Caco-2 (cell line): ENCODE measurements around the gene ATE1. TPM values are rescaled to one million over a fixed set of nuclear protein-coding genes. Genes with fewer than 3 reads are reported as not detected.

Experiments used
- BruUV-seq: library from RNA; stranded (reverse); fragments of 400-500 nt; replicated peaks from 2 replicates; lab custom pipeline; 2021; lab: Mats Ljungman, UMichigan
- CTCF ChIA-PET: fragments of 300-600 bp; sonication (Branson Sonifier 250); formaldehyde crosslinking; loops from one replicate; lab custom pipeline; 2022; ENCODE audit warnings: antibody characterized with exemption; lab: Charles Lee
- POLR2A ChIA-PET: fragments of 300-600 bp; sonication (Branson Sonifier 250); formaldehyde crosslinking; loops from one replicate; lab custom pipeline; 2022; ENCODE audit warnings: antibody characterized with exemption; lab: Charles Lee
- DNase-seq, 2 experiments: peaks; one replicate each; pipeline versions ENCODE4 v3.0.0 to v3.0.0-alpha.2; 2020 to 2022
- H3K27me3 ChIP-seq: replicated peaks from 2 replicates; pipeline ENCODE4 v1.6.0; 2011; ENCODE audit warnings: low read length; ENCODE audit not compliant: control insufficient read depth, insufficient read depth
- H3K36me3 ChIP-seq: 2 replicates; pipeline ENCODE4 v1.5.1; 2011; ENCODE audit warnings: low read length; ENCODE audit not compliant: control insufficient read depth, insufficient read depth
- H3K4me1 ChIP-seq: fragments of 250-450 bp; sonication (Bioruptor Pico); 2 replicates; pipeline ENCODE4 v1.5.1; 2020; ENCODE audit warnings: mild to moderate bottlenecking
- H3K4me3 ChIP-seq: 2 replicates; pipeline ENCODE4 v1.5.1; 2011; ENCODE audit warnings: low read depth, mild to moderate bottlenecking, control low read depth, low read length
- H3K9me3 ChIP-seq: fragments of 250-450 bp; sonication (Bioruptor Pico); 2 replicates; pipeline ENCODE4 v1.5.1; 2020; ENCODE audit warnings: mild to moderate bottlenecking, moderate library complexity
- H3K27ac Mint-ChIP-seq: one replicate; pipeline ENCODE4 v1.8.0; 2022; ENCODE audit warnings: mixed read lengths; ENCODE audit not compliant: unreplicated experiment
- H3K27me3 Mint-ChIP-seq: one replicate; pipeline ENCODE4 v1.8.0; 2022; ENCODE audit warnings: mixed read lengths; ENCODE audit not compliant: insufficient read depth, unreplicated experiment
- H3K36me3 Mint-ChIP-seq: one replicate; pipeline ENCODE4 v1.8.0; 2022; ENCODE audit warnings: mild to moderate bottlenecking, mixed read lengths; ENCODE audit not compliant: insufficient read depth, unreplicated experiment
- H3K4me1 Mint-ChIP-seq: one replicate; pipeline ENCODE4 v1.8.0; 2022; ENCODE audit warnings: low read depth, mixed read lengths; ENCODE audit not compliant: unreplicated experiment
- H3K4me3 Mint-ChIP-seq: one replicate; pipeline ENCODE4 v1.8.0; 2022; ENCODE audit warnings: mild to moderate bottlenecking, moderate library complexity, mixed read lengths; ENCODE audit not compliant: unreplicated experiment
- H3K9me3 Mint-ChIP-seq: one replicate; pipeline ENCODE4 v1.8.0; 2022; ENCODE audit warnings: mixed read lengths; ENCODE audit not compliant: unreplicated experiment
- intact Hi-C: fragments of 100-400 bp; cut with micrococcal nuclease; formaldehyde crosslinking; loops from one replicate; pipeline ENCODE4 v1.10.0; 2022; ENCODE audit not compliant: unreplicated experiment
- total RNA-seq: library from RNA; stranded (reverse); gene quantifications from 2 replicates; pipeline ENCODE4 v1.2.3, GENCODE V29; 2022
- TF ChIP-seq, protein P1 (sequence below), 2 experiments: fragments of 200-600 bp in 1 of 2; IDR thresholded peaks; 1 replicate in 1 of 2; 2 replicates in 1 of 2; pipeline versions ENCODE4 v1.5.1 to v1.8.0; 2011 to 2022; ENCODE audit warnings: antibody characterized with exemption in 1 of 2, control low read depth in 1 of 2, inconsistent platforms in 1 of 2, low read depth in 1 of 2, low read length in 1 of 2, mild to moderate bottlenecking in 1 of 2, moderate library complexity in 1 of 2; ENCODE audit not compliant: insufficient read depth in 1 of 2, severe bottlenecking in 1 of 2, unreplicated experiment in 1 of 2

The ATE1 gene
- total RNA-seq, 1 experiment from 2014 or later, result 75.2 TPM

DNA sequence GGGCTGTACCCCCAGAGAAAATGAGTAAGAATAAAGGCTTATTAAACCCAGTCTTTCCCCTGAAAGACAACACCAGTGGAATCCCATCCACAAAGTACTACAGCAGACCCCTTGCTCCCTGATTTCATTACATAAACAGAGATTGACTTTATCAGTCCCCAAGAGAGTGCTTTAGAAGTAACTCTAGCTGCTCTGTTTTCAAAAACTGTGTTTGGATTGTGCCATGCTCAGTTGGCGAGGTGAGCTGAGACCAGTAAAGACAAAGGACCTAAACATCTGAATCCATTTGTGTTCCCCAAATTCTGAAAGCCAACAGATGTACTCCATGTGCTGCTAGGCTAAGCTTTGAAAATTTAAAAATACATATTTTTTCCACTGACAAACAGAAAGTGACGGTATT lies 127.0 kb downstream of the ATE1 start:
- POLR2A ChIA-PET, result no interaction called here
- intact Hi-C loops, result no loop called here
- no peaks in the 10 kb centered on the region for H3K9me3 Mint-ChIP-seq
- H3K4me1 Mint-ChIP-seq, result no peaks in the 10 kb centered on the region
- no peaks in the 10 kb centered on the region for H3K4me1 ChIP-seq
- H3K4me3 Mint-ChIP-seq, result no peak overlapping the region
- TF ChIP-seq, protein P1, sequence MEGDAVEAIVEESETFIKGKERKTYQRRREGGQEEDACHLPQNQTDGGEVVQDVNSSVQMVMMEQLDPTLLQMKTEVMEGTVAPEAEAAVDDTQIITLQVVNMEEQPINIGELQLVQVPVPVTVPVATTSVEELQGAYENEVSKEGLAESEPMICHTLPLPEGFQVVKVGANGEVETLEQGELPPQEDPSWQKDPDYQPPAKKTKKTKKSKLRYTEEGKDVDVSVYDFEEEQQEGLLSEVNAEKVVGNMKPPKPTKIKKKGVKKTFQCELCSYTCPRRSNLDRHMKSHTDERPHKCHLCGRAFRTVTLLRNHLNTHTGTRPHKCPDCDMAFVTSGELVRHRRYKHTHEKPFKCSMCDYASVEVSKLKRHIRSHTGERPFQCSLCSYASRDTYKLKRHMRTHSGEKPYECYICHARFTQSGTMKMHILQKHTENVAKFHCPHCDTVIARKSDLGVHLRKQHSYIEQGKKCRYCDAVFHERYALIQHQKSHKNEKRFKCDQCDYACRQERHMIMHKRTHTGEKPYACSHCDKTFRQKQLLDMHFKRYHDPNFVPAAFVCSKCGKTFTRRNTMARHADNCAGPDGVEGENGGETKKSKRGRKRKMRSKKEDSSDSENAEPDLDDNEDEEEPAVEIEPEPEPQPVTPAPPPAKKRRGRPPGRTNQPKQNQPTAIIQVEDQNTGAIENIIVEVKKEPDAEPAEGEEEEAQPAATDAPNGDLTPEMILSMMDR (IDR thresholded peaks at IDR 0.05; ENCODE audit: insufficient read depth in 1 of 2, low read depth in 1 of 2, low read length in 1 of 2, severe bottlenecking in 1 of 2, unreplicated experiment in 1 of 2), result no peak
- CTCF ChIA-PET, result no interaction called here
- H3K27me3 Mint-ChIP-seq, result no peaks in the 10 kb centered on the region
- DNase-seq, result no peak
- H3K27me3 ChIP-seq, result no peaks in the 10 kb centered on the region
- no TSS peak for BruUV-seq
- no peak overlapping the region for H3K4me3 ChIP-seq
- H3K27ac Mint-ChIP-seq, result no peak overlapping the region
- peaks cover 14% of the 10 kb centered on the region for H3K36me3 Mint-ChIP-seq
- no peaks in the 10 kb centered on the region for H3K9me3 ChIP-seq
- H3K36me3 ChIP-seq, result no peaks in the 10 kb centered on the region; the same call in none of the 2 replicates

DNA sequence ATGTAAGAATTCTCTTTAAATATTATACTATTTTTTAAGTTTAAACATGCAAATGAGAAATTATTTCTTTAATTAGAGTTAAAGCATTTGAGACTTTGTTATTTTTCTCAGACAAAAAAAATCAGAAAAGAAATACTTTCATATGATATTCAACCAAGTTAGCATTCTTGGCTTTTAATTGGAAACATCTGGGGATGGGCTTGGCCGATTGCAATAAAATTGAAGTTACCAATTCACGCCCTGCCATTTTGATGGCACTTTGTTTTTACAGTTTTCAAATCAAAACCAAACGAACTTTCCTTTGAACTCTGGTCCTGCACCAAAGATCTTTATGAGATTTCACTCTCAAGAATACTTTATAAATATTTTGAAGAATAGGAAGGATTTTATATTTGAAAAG lies 127.7 kb downstream of the ATE1 start:
- Mint-ChIP-seq H3K36me3 (peaks cover 14% of the 10 kb centered on the region), H3K9me3 (no peaks in the 10 kb centered on the region), H3K27ac (no peak overlapping the region), H3K27me3 (no peaks in the 10 kb centered on the region), H3K4me3 (no peak overlapping the region), H3K4me1 (no peaks in the 10 kb centered on the region)
- CTCF ChIA-PET, result no interaction called here
- Histone ChIP-seq H3K9me3 (no peaks in the 10 kb centered on the region), H3K27me3 (no peaks in the 10 kb centered on the region), H3K36me3 (no peaks in the 10 kb centered on the region; the same call in none of the 2 replicates), H3K4me3 (no peak overlapping the region), H3K4me1 (no peaks in the 10 kb centered on the region)
- TF ChIP-seq, protein P1 (IDR thresholded peaks at IDR 0.05; ENCODE audit: insufficient read depth in 1 of 2, low read depth in 1 of 2, low read length in 1 of 2, severe bottlenecking in 1 of 2, unreplicated experiment in 1 of 2), result no peak
- DNase-seq, result no peak
- POLR2A ChIA-PET, result no interaction called here
- no TSS peak for BruUV-seq
- intact Hi-C loops, result no loop called here

DNA sequence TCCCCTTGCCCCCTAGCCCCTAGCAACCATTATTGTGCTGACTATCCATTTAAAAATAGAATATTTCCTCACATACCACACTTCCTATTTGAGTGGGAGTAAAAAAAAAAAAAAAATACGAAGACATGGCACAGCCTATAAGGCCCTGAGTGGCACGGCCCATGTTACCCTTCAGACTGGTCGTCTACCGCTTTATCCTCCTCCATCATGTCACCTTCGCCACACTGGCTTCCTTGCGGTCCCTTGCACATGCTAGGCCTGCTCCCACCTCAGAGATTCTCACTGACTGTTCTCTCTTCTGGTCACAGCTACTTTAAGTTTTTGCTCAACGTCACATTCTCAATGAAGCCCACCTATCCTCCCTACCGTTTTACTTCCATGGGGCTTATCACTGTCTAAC lies 130.3 kb downstream of the ATE1 start:
- no peak overlapping the region for H3K4me3 Mint-ChIP-seq
- Histone ChIP-seq H3K27me3 (no peaks in the 10 kb centered on the region), H3K4me3 (no peak overlapping the region), H3K36me3 (no peaks in the 10 kb centered on the region; the same call in none of the 2 replicates), H3K9me3 (no peaks in the 10 kb centered on the region), H3K4me1 (no peaks in the 10 kb centered on the region)
- no peaks in the 10 kb centered on the region for H3K4me1 Mint-ChIP-seq
- H3K27ac Mint-ChIP-seq, result no peak overlapping the region
- H3K36me3 Mint-ChIP-seq, result peaks cover 11% of the 10 kb centered on the region
- ChIA-PET POLR2A (no interaction called here), CTCF (no interaction called here)
- DNase-seq, result no peak
- no peaks in the 10 kb centered on the region for H3K27me3 Mint-ChIP-seq
- H3K9me3 Mint-ChIP-seq, result no peaks in the 10 kb centered on the region
- intact Hi-C loops, result no loop called here
- TF ChIP-seq, protein P1 (IDR thresholded peaks at IDR 0.05; ENCODE audit: insufficient read depth in 1 of 2, low read depth in 1 of 2, low read length in 1 of 2, severe bottlenecking in 1 of 2, unreplicated experiment in 1 of 2), result no peak
- BruUV-seq, result no TSS peak
